Measurements from ENCODE around the gene TMEM43. TPM values are rescaled to one million over a fixed set of nuclear protein-coding genes. Genes with fewer than 3 reads are reported as not detected.

The TMEM43 gene
- total RNA-seq, 1 experiment from 2014 or later: 32.4 TPM

GRCh38 chr3:14113965-14114635, 10.8 kb upstream of the TMEM43 start:
- no peaks in the 10 kb centered on the region for H3K27me3 ChIP-seq (ENCODE audit: insufficient read depth, low read length)
- intact Hi-C loops (cut with micrococcal nuclease): loop anchor here (1.0 kb wide), 1 partner anchor 218 kb away; no protein-coding TSS in a partner anchor
- H3K4me1 ChIP-seq (ENCODE audit: control insufficient read depth in 1 of 2, insufficient read depth in 2 of 2, low read length in 2 of 2): no peaks in the 10 kb centered on the region
- no peaks in the 10 kb centered on the region for H3K9me3 ChIP-seq (ENCODE audit: control insufficient read depth in 1 of 2, insufficient read depth in 1 of 2, low read depth in 1 of 2, low read length in 2 of 2)
- no peak for DNase-seq (ENCODE audit: low read depth, low spot score)
- H4K20me1 ChIP-seq (ENCODE audit: insufficient read depth): no peaks in the 10 kb centered on the region
- H3K9ac ChIP-seq (ENCODE audit: low read length): no peak overlapping the region
- H3K36me3 ChIP-seq (ENCODE audit: control insufficient read depth in 1 of 2, insufficient read depth in 2 of 2, low read length in 2 of 2): peaks cover 20 to 25% of the 10 kb centered on the region in 2 experiments; a peak in 3 of 4 replicates
- ChIA-PET RAD21 (ENCODE audit: low non-redundant PET in 1 of 2, low total read pairs in 2 of 2, uncharacterized antibody in 2 of 2, unreplicated experiment in 2 of 2) (interaction anchor here in 1 of 2 experiments (1.5 kb wide), 1 partner anchor 217 kb away, joined by 7 read pairs; no protein-coding TSS in a partner anchor), CTCF (interaction anchor here (2.5 kb wide), 1 partner anchor 218 kb away, joined by 36 read pairs; no protein-coding TSS in a partner anchor), POLR2A (interaction anchor here (1.5 kb wide), 1 partner anchor 11 kb away, joined by 7 read pairs; the partner anchor contains the start of genes CHCHD4 and TMEM43)
- no peak overlapping the region for H3K27ac ChIP-seq (ENCODE audit: low read depth, low read length)
- BruUV-seq (replicated peaks): no TSS peak
- H2AFZ ChIP-seq (ENCODE audit: low read depth, low read length, poor library complexity, severe bottlenecking): no peak overlapping the region
- H3K4me3 ChIP-seq (replicated peaks in 1 of 2; ENCODE audit: low read depth in 1 of 2, low read length in 2 of 2): no peak overlapping the region
- TF ChIP-seq RAD21 (IDR thresholded peaks at IDR 0.05; ENCODE audit: low read depth) (peak; percentile 65), ZNF274 (IDR thresholded peaks at IDR 0.05; ENCODE audit: low read depth, low read length) (no peak), YY1 (IDR thresholded peaks at IDR 0.05; ENCODE audit: extremely low read depth, insufficient replicate concordance, low read depth, low read length) (no peak)
- TF ChIP-seq, protein P1, sequence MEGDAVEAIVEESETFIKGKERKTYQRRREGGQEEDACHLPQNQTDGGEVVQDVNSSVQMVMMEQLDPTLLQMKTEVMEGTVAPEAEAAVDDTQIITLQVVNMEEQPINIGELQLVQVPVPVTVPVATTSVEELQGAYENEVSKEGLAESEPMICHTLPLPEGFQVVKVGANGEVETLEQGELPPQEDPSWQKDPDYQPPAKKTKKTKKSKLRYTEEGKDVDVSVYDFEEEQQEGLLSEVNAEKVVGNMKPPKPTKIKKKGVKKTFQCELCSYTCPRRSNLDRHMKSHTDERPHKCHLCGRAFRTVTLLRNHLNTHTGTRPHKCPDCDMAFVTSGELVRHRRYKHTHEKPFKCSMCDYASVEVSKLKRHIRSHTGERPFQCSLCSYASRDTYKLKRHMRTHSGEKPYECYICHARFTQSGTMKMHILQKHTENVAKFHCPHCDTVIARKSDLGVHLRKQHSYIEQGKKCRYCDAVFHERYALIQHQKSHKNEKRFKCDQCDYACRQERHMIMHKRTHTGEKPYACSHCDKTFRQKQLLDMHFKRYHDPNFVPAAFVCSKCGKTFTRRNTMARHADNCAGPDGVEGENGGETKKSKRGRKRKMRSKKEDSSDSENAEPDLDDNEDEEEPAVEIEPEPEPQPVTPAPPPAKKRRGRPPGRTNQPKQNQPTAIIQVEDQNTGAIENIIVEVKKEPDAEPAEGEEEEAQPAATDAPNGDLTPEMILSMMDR (IDR thresholded peaks at IDR 0.05 in 2 of 3, conservative IDR thresholded peaks at IDR 0.05 in 1 of 3; ENCODE audit: borderline replicate concordance in 1 of 3, insufficient read depth in 1 of 3, low read depth in 2 of 3, low read length in 2 of 3): peak; percentile 28 to 48 (median 47); a peak in 4 of 6 replicates
- 0 out of 2 replicates have a peak, but pooled peaks have one; percentile 36 for ATAC-seq
- no peak overlapping the region for H3K4me2 ChIP-seq (ENCODE audit: low read length)
- peaks cover 17% of the 10 kb centered on the region for H3K79me2 ChIP-seq (ENCODE audit: insufficient read depth, low read length)
- no peaks in the 10 kb centered on the region for H3K9me2 ChIP-seq (ENCODE audit: insufficient read depth)
